Measurements from ENCODE around the gene FGFR3. TPM values are rescaled to one million over a fixed set of nuclear protein-coding genes. Genes with fewer than 3 reads are reported as not detected.

FGFR3 gene
- total and polyA plus RNA-seq, 2 of the 4 experiments (the other 2 are of a cell fraction): 0.18 to 0.67 TPM

DNA sequence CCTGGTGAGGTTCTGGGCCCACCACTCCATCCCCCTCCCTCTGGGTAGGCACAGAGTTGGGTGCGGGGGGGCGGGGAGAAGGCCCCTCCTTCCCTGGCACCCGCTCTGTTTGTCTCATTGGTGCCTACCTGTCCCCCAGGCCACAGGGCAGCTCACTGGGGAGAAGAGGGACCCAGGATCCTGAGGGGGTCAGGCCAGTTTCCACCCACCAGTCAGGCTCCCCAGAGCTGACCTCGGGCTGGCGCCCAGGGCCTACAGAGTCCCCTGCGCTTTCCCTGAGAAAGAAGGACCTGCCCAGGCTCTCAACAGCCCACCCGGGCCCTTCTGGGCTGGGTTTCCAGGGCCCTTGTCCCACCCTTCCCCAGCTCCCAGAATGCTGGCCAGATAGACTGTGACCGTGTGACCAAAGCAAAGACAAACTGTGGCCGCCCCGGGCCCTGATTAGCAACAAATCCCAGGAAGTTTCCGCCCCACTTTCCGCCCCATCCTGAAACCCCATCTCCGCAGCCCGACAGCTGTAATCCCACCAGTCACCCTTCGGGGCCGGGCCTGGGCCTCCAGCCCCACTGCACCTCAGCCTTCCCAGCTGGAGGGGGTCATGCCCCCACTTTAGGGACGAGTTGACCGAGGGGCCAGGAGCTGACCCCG, 33.8 kb upstream of the FGFR3 start (continued):
- TF ChIP-seq MAFK (IDR thresholded peaks at IDR 0.05; ENCODE audit: low read depth, low read length): no peak
- TF ChIP-seq SMC3 (IDR thresholded peaks at IDR 0.05; ENCODE audit: low read depth, low read length): no peak
- no peak for TF ChIP-seq CEBPB (IDR thresholded peaks at IDR 0.05; ENCODE audit: low read depth, low read length)
- no peak for TF ChIP-seq MXI1 (IDR thresholded peaks at IDR 0.05; ENCODE audit: borderline replicate concordance, low read depth, low read length)
- no peak for TF ChIP-seq BHLHE40 (IDR thresholded peaks at IDR 0.05; ENCODE audit: low read depth, low read length)

DNA sequence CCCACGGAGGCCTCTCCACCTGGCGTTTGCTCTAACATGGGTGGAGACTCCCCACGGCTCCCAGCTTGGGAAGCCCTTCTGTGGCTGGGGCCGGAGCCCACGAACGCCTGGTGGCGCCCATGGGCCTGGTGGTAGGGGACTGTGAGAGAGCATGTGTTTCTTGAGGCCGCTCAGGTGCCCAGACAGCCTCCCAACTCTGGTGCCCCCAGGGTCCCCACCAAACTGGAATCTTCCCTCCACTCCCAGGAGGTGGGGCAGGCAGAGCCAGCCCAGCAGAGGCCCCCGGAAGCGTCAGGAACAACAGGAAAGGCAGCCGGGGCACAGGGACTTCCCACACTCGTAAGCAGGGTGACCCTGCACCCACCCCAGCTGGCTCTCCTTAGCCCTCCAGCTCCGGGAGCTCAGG, 33.3 kb upstream of the FGFR3 start:
- Histone ChIP-seq H3K18ac (ENCODE audit: low read depth, low read length) (no peak overlapping the region), H4K91ac (ENCODE audit: insufficient read depth, low read depth, low read length) (no peak overlapping the region), H4K5ac (ENCODE audit: low read depth, low read length) (no peak overlapping the region), H2AK5ac (ENCODE audit: low read depth, low read length) (no peak overlapping the region), H3K79me1 (ENCODE audit: low read depth in 1 of 2, low read length in 2 of 2) (no peaks in the 10 kb centered on the region), H3K27me3 (ENCODE audit: control insufficient read depth, insufficient read depth, low read length) (no peaks in the 10 kb centered on the region; the same call in 1 of the 2 replicates), H3K4ac (ENCODE audit: low read depth, low read length) (no peak overlapping the region), H2AK9ac (replicated peaks; ENCODE audit: low read depth, low read length, poor library complexity) (no peak overlapping the region), H3K14ac (replicated peaks; ENCODE audit: low read depth, low read length) (no peak overlapping the region), H3K27ac (ENCODE audit: insufficient read depth, low read length) (no peak overlapping the region), H2BK5ac (ENCODE audit: low read depth, low read length, poor library complexity, severe bottlenecking) (no peak overlapping the region), H2AFZ (replicated peaks; ENCODE audit: low read length, poor library complexity) (peak overlapping the region; percentile 32), H3K56ac (ENCODE audit: extremely low read depth, insufficient read depth, low read length) (no peak overlapping the region), H3K9ac (ENCODE audit: low read depth, low read length) (no peak overlapping the region), H2BK120ac (ENCODE audit: low read depth, low read length) (no peak overlapping the region), H2BK15ac (ENCODE audit: low read depth, low read length) (no peak overlapping the region), H4K20me1 (ENCODE audit: insufficient read depth, low read length) (no peaks in the 10 kb centered on the region), H3K4me1 (ENCODE audit: control insufficient read depth, insufficient read depth, low read length) (peaks cover 4% of the 10 kb centered on the region; the same call in 1 of the 2 replicates), H4K8ac (ENCODE audit: low read depth in 2 of 2, low read length in 2 of 2) (no peak overlapping the region), H3K4me3 (ENCODE audit: insufficient read depth, low read depth, low read length) (no peak overlapping the region), H2BK20ac (ENCODE audit: low read depth, low read length) (no peak overlapping the region), H3K4me2 (ENCODE audit: low read depth, low read length) (no peak overlapping the region), H3K9me1 (ENCODE audit: insufficient read depth, low read length) (no peaks in the 10 kb centered on the region), H3K9me3 (ENCODE audit: control insufficient read depth, insufficient read depth, low read length) (no peaks in the 10 kb centered on the region), H3K36me3 (ENCODE audit: control insufficient read depth, insufficient read depth, low read length) (no peaks in the 10 kb centered on the region), H3K23ac (ENCODE audit: low read depth, low read length) (no peak overlapping the region)
- intact Hi-C loops (cut with micrococcal nuclease): no loop called here
- dilution Hi-C loops (cut with HindIII; ENCODE audit: low sequenced_read_pairs, unreplicated experiment): no loop called here
- ATAC-seq (ENCODE audit: low read depth) (no peak), DNase-seq (no peak)
- no CpG with 5 or more reads among the region's 13 CpGs for WGBS, 2 experiments (ENCODE audit: extremely low coverage in 2 of 2, insufficient read length in 1 of 2)
- in situ Hi-C loops (cut with MboI; ENCODE audit: low sequenced_read_pairs): no loop called here
- no TSS peak for BruUV-seq (replicated peaks)
- CTCF ChIA-PET: no interaction called here
- POLR2A ChIA-PET (ENCODE audit: unreplicated experiment): no interaction called here
- TF ChIP-seq MAFK (IDR thresholded peaks at IDR 0.05; ENCODE audit: low read depth, low read length) (no peak), RFX5 (IDR thresholded peaks at IDR 0.05; ENCODE audit: low read depth, low read length) (no peak), RCOR1 (IDR thresholded peaks at IDR 0.05; ENCODE audit: insufficient replicate concordance, low read length) (no peak), CEBPB (IDR thresholded peaks at IDR 0.05; ENCODE audit: low read depth, low read length) (no peak), POLR2A (IDR thresholded peaks at IDR 0.05; ENCODE audit: low read depth, low read length) (no peak), NFE2L2 (IDR thresholded peaks at IDR 0.05; ENCODE audit: low read depth, low read length) (no peak)
- TF ChIP-seq, protein P1, sequence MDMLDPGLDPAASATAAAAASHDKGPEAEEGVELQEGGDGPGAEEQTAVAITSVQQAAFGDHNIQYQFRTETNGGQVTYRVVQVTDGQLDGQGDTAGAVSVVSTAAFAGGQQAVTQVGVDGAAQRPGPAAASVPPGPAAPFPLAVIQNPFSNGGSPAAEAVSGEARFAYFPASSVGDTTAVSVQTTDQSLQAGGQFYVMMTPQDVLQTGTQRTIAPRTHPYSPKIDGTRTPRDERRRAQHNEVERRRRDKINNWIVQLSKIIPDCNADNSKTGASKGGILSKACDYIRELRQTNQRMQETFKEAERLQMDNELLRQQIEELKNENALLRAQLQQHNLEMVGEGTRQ (IDR thresholded peaks at IDR 0.05; ENCODE audit: low read depth, low read length): no peak
- TF ChIP-seq, protein P2, sequence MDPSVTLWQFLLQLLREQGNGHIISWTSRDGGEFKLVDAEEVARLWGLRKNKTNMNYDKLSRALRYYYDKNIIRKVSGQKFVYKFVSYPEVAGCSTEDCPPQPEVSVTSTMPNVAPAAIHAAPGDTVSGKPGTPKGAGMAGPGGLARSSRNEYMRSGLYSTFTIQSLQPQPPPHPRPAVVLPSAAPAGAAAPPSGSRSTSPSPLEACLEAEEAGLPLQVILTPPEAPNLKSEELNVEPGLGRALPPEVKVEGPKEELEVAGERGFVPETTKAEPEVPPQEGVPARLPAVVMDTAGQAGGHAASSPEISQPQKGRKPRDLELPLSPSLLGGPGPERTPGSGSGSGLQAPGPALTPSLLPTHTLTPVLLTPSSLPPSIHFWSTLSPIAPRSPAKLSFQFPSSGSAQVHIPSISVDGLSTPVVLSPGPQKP (IDR thresholded peaks at IDR 0.05; ENCODE audit: borderline replicate concordance, low read depth, low read length): no peak
